GM18505 (cell line): ENCODE data around the gene LYPD5.

Experiments used
- ATAC-seq: cut with Tn5 transposase; IDR thresholded peaks from one replicate; pipeline ENCODE4 v1.9.1; 2021; ENCODE audit not compliant: unreplicated experiment
- POLR2A ChIP-seq: IDR thresholded peaks from 4 replicates; pipeline ENCODE4 v1.6.1; 2011; ENCODE audit warnings: borderline replicate concordance; ENCODE audit not compliant: insufficient read depth, insufficient read length; ENCODE audit errors: extremely low read depth

LYPD5 gene

DNA sequence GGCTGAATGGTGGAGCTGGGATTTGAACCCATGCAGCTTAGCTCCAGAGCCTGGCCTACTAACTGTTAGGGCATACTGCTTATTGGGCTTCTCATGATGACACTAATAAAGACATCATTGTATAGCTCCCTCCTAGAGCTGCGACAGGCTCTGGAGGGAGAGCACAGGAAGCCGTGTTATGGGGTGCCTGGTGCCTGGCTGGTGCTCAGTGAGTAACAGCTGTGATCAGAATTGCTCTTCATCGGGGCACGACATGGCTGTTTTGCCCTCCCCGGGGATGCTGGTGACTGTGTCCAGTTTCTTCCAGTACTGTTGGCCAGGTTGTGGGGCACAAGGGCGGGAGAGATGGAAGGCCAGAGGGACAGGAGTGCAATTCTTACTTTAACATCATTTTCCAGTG is 5.1 kb downstream of the LYPD5 start:
- TF ChIP-seq POLR2A: no peak
- ATAC-seq: no peak

DNA sequence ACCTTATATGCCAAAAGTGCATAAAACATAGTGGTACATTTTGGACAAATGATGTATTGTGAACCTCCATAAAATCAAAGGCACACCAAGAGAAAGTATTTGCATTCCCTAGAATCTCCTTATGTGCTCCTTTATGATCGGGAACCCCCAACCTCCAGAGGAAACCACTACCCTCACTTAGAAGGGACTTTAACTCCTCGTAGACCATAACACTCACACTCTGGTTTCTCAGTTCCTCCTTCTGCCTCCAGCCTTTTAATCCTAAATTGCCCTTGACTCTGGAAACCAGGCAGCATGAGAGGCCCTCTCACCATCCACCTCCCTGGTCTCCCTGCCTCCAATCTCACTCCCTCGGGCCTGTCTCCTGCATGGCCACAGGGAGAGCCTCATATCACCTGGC is 11.7 kb downstream of the LYPD5 start:
- ATAC-seq: no peak
- no peak for TF ChIP-seq POLR2A

DNA sequence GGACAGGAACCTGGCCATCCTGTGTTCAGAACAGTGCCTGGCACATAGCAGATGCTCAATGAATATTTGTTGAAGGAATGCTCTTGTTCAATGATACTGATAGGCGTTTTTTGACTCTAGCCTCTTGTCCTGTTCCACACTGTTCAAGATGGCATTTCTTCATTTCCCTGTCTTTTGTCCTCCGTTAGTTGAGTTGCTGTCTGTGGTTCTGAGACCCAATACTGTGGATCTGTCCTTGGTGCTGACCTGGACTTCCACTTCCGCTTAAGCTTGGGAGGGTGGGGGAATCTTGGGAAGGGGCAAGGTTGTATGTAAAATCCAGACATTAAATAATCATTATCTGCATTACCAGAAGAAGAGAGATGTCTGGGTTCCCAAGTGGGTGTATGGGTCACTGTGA is 13.2 kb downstream of the LYPD5 start:
- no peak for TF ChIP-seq POLR2A
- no peak for ATAC-seq

GRCh38 chr19:43786665-43787064 is 15.6 kb downstream of the LYPD5 start:
- TF ChIP-seq POLR2A: no peak
- ATAC-seq: no peak

GRCh38 chr19:43784981-43785808 is 17.1 kb downstream of the LYPD5 start:
- ATAC-seq: no peak
- no peak for TF ChIP-seq POLR2A

DNA sequence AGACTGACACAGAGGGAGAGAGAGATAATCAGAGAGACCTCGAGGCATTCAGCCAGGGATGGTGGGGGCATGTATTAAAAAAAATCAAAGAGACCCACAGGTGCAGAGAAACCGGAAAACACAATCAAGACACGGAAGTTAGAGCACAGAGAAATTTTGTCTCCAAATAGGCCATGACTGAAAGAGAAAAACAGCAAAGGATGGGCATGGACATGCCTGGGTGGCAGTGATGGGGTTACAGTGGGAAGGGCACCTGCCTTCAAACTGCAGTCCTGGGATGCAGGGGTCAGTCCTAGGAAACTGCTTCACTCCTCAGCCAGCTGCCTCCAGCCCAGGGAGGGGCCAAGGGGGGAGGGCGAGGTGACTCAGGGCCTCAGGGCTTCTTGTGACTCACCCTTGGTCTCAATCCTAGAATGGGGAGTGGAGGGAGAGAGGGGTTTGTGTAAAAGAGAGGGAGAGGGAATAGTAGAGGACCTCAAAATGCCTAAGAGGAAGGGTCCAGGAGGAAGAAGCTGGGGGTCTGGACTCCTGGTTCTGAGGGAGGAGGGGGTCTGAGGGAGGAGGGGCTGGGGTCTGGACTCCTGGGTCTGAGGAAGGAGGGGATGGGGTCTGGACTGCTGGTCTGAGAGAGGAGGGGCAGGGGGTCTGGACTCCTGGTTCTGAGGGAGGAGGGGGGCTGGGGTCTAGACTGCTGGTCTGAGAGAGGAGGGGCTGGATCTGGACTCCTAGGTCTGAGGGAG is 17.8 kb downstream of the LYPD5 start:
- ATAC-seq: no peak
- TF ChIP-seq POLR2A: no peak

DNA sequence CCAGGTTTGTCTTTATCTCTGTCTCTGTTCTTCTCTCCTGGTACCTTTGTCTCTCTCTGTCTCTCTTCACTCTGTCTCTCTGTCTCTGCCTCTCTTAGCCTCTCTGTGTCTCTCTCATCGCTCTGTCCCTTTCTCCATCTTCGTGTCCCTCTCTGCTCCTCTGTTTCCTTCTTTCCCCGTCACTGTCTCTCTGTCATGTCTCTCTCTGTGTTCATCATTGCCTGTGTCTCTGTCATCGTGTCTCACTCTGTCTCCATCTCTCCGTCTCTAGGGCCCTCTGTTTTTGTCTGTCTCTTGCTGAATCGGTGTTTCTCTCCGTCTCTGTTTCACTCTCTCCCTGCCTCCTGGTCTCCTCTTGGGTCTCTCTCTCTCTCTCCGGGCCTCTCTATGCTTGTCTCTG is 18.6 kb downstream of the LYPD5 start:
- TF ChIP-seq POLR2A: no peak
- ATAC-seq: no peak

GRCh38 chr19:43782689-43783231 is 19.5 kb downstream of the LYPD5 start:
- peak; percentile 56 for TF ChIP-seq POLR2A
- ATAC-seq: no peak

GRCh38 chr19:43782311-43782660 is 20.0 kb downstream of the LYPD5 start:
- TF ChIP-seq POLR2A: no peak
- ATAC-seq: no peak

DNA sequence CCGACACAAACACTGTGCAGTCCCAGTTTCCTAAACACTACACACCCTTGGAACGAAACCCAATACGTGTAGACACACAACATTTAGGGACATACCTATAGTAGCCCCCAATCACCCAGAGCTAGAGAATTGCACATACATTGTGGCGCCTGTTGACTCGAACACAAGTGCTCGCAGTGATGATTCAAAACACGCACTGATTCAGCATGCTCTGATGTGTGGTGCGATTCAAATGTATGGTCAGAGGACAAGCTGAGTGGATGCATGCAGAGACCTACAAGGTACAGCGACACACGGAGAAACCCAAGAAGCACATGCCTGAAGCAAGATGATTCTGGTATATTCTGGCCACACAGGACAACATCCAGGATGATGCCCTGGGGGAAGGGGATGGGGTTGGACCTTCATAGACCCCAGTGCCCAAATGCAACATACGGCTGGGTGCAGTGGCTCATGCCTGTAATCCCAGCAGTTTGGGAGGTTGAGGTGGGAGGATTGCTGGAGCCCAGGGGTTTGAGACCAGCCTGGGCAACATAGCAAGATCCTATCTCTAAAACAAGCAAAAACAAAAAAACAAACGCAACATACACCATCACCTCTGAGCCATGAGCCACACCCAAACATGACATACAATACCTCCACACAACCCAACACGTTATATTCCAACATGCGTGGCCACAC is 20.5 kb downstream of the LYPD5 start:
- peak; percentile 36 for TF ChIP-seq POLR2A

DNA sequence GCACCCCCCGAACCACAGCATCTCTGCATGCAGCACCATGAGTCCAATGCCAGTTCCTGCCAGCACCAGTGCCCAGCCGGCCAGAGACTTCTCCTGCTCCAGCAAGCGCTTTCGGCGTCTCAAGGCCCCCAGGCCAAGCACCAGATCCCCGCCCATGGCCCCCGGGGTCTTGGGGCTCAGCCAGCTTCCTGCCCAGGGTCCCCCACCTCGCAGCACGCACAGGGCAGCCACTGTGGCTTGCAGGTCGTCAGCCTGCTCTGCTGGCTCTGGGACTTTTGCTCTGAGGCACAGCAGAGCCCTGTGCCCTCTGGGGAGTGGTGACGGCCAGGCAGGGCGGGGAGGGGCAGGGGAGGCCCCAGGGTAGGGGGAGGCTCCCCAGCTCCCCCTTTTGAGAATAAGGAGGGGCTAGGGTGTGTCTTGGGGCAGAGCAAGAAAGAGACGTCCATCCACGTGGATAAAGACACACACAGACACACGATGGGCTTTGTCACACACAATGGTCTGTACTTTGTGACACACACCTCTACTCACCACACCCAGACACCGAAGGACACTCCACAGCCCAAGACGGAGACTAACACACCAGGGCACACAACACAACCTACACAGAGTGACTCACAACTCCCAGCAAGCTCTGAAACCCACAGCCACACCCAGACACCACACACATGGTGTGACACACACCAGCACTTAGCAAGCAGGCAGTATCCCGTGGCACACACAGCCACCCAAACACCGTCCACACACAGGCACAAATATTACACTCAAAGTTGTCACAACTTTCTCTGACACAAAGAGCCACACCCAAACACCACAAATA is 21.3 kb downstream of the LYPD5 start, which contains the start of gene KCNN4:
Gene KCNN4, minus strand, starts transcription at position 268 of the 820 bp plus-strand sequence. Its CDS starts 112 bp downstream, at position 156.
- peak; percentile 95 for TF ChIP-seq POLR2A
- ATAC-seq: no peak

More for the DNA sequence above, 20.5 kb downstream of the LYPD5 start:
- no peak for ATAC-seq

DNA sequence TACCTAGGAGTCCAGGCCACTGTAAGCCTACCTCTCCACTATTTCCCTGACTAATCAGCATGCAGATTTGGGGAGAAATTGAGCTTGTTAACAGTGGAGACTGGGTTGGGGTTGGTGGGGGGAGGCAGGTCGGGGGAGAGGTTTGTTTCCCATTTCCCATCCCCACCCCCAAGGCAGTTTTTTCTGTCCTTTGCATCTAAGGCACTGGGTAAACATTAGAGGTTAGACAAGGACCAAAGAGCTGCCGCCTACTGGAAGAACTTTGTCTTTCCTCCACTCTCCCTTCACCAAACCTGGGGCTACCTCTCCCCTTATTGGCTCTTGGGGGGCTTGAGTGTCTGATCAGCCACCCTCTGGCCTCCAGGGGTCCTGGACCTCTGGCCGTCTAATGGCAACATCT is 22.4 kb downstream of the LYPD5 start:
- TF ChIP-seq POLR2A: no peak
- no peak for ATAC-seq

DNA sequence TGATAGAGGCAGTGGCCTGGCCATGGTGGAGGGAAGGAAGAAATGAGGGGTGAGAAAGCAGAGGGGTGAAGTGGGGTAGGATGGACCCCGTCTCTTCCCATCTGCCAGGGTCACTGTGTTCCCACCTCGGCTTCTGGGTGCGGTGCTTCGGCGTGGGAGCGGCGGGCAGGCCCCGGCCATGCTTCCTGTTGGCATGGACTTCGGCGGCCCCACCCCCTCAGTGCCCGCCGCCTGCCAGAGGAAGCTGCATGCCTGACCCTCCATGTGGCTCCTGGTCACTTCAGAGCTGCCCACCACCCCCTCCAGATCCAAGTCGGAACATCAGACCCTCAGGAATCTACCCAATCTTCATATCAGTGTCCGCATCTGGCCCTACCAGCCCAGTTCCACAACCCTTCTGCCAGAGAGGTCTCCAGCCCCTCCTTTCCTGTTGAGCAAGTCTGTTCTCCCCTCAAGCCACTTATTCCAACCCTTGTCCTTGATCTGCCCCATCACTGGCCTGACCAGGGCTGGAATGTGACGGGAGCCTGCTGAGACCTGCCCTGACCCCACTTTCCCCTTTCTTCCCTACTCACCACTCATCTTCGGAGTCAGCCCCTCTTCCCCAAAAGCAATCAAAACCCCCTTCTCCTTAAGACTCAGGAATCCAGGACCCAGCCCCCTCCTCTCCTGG is 23.0 kb downstream of the LYPD5 start:
- TF ChIP-seq POLR2A: no peak
- no peak for ATAC-seq

DNA sequence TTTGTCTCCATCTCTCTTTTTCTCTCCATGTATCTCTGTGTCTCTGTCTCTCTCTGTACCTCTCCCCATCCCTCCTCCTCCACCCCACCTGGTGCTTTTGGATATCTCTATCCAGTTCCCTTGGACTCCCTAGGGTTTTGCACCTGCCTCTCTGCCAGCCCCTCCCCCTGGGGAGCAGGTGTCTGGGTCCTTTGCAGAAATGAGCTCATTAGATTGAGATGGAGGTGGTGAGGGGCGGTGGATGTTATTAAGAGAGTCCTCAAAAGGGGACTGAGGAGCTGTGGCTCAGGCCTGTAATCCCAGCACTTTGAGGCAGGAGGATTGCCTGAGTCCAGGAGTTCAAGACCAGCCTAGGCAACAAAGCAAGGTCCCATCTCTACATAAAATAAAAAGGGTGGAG is 23.6 kb downstream of the LYPD5 start:
- no peak for ATAC-seq
- no peak for TF ChIP-seq POLR2A
